HepG2 (cell line): ENCODE results near the gene TRMU. TPM values are rescaled to one million over a fixed set of nuclear protein-coding genes. Genes with fewer than 3 reads are reported as not detected.

Experiments used
- ADNP ChIP-seq: sonication (generic); formaldehyde crosslinking; IDR thresholded peaks from 2 replicates; pipeline ENCODE4 v1.4.0; 2020; ENCODE audit warnings: missing genetic modification reagents
- CBX1 ChIP-seq: IDR thresholded peaks from one replicate; pipeline ENCODE4 v1.6.1; 2016; ENCODE audit warnings: antibody characterized with exemption, low read depth
- KLF9 ChIP-seq: IDR thresholded peaks from 2 replicates; pipeline ENCODE4 v1.6.1; 2016; ENCODE audit warnings: low read depth
- MZF1 ChIP-seq: sonication (generic); formaldehyde crosslinking; IDR thresholded peaks from 2 replicates; pipeline ENCODE4 v1.8.1; 2023; ENCODE audit warnings: mild to moderate bottlenecking, missing genetic modification reagents, borderline replicate concordance
- NCOR1 ChIP-seq: fragments of 200-600 bp; sonication (generic); IDR thresholded peaks from 2 replicates; pipeline ENCODE4 v1.7.0; 2017; ENCODE audit warnings: antibody characterized with exemption, low read length, borderline replicate concordance
- NONO ChIP-seq, 2 experiments: fragments of 450-650 bp in 1 of 2; sonication (generic) in 1 of 2; formaldehyde crosslinking in 1 of 2; IDR thresholded peaks in 1 of 2; conservative IDR thresholded peaks in 1 of 2; 2 replicates each; pipeline versions ENCODE4 v1.6.1 to v1.8.0; 2017 to 2022; ENCODE audit warnings: mild to moderate bottlenecking in 1 of 2, missing genetic modification reagents in 1 of 2, moderate library complexity in 1 of 2
- REL ChIP-seq: sonication (generic); formaldehyde crosslinking; conservative IDR thresholded peaks from 2 replicates; pipeline ENCODE4 v1.8.0; 2022; ENCODE audit warnings: mild to moderate bottlenecking, missing genetic modification reagents, moderate library complexity
- REXO4 ChIP-seq: sonication (generic); formaldehyde crosslinking; IDR thresholded peaks from 2 replicates; pipeline ENCODE4 v1.8.0; 2022; ENCODE audit warnings: missing genetic modification reagents, mild to moderate bottlenecking, borderline replicate concordance
- RNF2 ChIP-seq: fragments of 450-650 bp; conservative IDR thresholded peaks from 2 replicates; pipeline ENCODE4 v1.6.1; 2016; ENCODE audit warnings: low read depth
- ZBTB7A ChIP-seq: sonication (generic); formaldehyde crosslinking; IDR thresholded peaks from 2 replicates; pipeline ENCODE4 v1.8.0; 2022; ENCODE audit warnings: mild to moderate bottlenecking, missing genetic modification reagents
- ZFP37 ChIP-seq: sonication (generic); formaldehyde crosslinking; IDR thresholded peaks from 2 replicates; pipeline ENCODE4 v1.4.0; 2020; ENCODE audit warnings: missing genetic modification reagents, borderline replicate concordance
- ZFP62 ChIP-seq: sonication (generic); formaldehyde crosslinking; IDR thresholded peaks from 2 replicates; pipeline ENCODE4 v1.4.0; 2020; ENCODE audit warnings: missing genetic modification reagents
- ZNF281 ChIP-seq: sonication (generic); formaldehyde crosslinking; IDR thresholded peaks from 2 replicates; pipeline ENCODE4 v1.4.0; 2020; ENCODE audit warnings: missing genetic modification reagents, borderline replicate concordance
- ZNF407 ChIP-seq: sonication (generic); formaldehyde crosslinking; IDR thresholded peaks from one replicate; pipeline ENCODE4 v1.5.1; 2020; ENCODE audit warnings: mild to moderate bottlenecking, missing genetic modification reagents; ENCODE audit errors: not compliant biosample characterization
- ZNF7 ChIP-seq: IDR thresholded peaks from 2 replicates; pipeline ENCODE4 v1.6.1; 2016; ENCODE audit warnings: missing biosample characterization, missing genetic modification reagents
- polyA plus RNA-seq, 8 experiments: library from polyadenylated mRNA; depleted of rRNA in 3 of 8; stranded (reverse) in 7 of 8; unstranded in 1 of 8; fragments of >200 nt; fragmentation: Illumina TruSeq in 4 of 8; extraction: Trizol in 4 of 8; gene quantifications; 2 replicates each; pipeline versions ENCODE4 v1.2.1 to v1.2.3, GENCODE V29; 2011 to 2016; ENCODE audit warnings: low read depth in 4 of 8, missing spikeins in 1 of 8, mixed read lengths in 1 of 8; ENCODE audit not compliant: insufficient read depth in 1 of 8
- total RNA-seq, 5 experiments: library from RNA; depleted of rRNA; stranded (reverse); fragments of >200 nt; fragmentation: Illumina TruSeq; extraction: Trizol; gene quantifications; 2 replicates each; pipeline ENCODE4 v1.2.3, GENCODE V29; 2016; ENCODE audit warnings: low read depth in 1 of 5
- TF ChIP-seq, protein P1 (sequence below): IDR thresholded peaks from 2 replicates; pipeline ENCODE4 v1.6.1; 2016

The TRMU gene
- total and polyA plus RNA-seq, 2 of the 13 experiments (the other 11 are each of a cell fraction or from before 2014, with no cell fraction given), result 31.0 to 50.2 TPM

DNA sequence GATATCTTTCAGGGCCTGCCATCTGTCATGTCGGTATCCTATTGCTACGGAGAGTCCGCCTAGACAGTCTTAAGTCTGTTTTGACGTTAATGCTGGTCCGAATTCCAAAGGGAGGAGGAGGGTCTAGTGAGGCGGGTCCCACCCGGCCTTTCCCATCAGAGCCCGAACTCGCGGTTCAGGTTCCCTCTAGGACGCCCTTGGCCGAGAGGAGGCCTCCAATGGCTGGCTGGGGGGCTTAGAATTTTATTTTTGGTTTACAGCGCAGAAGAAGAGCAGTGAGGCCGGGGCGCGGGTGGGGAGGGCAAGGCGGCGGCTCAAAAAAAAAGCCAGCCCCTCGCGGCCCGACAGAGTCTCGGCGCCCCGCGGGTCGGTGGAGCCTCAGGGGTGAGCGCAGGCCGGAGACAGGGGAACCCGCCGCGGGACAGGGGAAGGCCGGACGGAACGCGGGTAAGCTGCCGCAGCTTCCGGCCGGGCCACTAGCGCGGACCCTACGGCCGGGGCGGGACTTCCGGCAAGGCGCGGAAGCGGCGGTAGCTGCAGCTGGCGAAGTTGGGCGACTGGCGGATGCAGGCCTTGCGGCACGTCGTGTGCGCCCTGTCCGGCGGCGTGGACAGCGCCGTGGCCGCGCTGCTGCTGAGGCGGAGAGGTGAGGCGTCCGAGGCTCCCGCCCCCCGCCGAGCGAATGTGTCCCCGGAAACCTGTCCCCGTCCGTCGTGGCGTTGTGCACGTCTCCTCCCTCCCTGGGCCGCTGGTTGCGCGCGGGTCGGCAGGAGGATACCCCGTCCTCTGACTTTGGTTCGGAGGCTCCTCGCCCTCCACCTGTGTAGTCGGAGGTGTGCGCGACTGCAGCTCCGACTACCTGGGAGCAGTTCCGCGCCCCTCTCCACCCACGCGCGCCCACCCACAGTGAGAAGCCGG is at the start of gene TRMU (continued):
- no peak for TF ChIP-seq ZNF281
- peak; percentile 45; the same call in 1 of the 2 replicates for TF ChIP-seq ZNF7
- TF ChIP-seq NCOR1, result no peak
- peak; percentile 64; the same call in 1 of the 2 replicates for TF ChIP-seq REXO4 (CRISPR knock-in tag)
- TF ChIP-seq REL (CRISPR knock-in tag), result no peak; the same call in 1 of the 2 replicates
- TF ChIP-seq ADNP (CRISPR knock-in tag), result 0 out of 2 replicates have a peak, but pooled peaks have one; percentile 15
- TF ChIP-seq KLF9 (CRISPR knock-in tag), result no peak
- peak; percentile 66; the same call in 1 of the 2 replicates for TF ChIP-seq ZBTB7A
- TF ChIP-seq ZFP37 (CRISPR knock-in tag), result peak; percentile 77; the same call in 1 of the 2 replicates
- 0 out of 2 replicates have a peak, but pooled peaks have one; percentile 32 for TF ChIP-seq RNF2
- TF ChIP-seq, protein P1, sequence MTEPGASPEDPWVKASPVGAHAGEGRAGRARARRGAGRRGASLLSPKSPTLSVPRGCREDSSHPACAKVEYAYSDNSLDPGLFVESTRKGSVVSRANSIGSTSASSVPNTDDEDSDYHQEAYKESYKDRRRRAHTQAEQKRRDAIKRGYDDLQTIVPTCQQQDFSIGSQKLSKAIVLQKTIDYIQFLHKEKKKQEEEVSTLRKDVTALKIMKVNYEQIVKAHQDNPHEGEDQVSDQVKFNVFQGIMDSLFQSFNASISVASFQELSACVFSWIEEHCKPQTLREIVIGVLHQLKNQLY (CRISPR knock-in tag), result no peak
- TF ChIP-seq NONO (IDR thresholded peaks at IDR 0.05), result no peak
- peak; percentile 91 for TF ChIP-seq NONO (CRISPR knock-in tag; conservative IDR thresholded peaks at IDR 0.05)
- peak; percentile 39 for TF ChIP-seq CBX1
- TF ChIP-seq MZF1 (CRISPR knock-in tag), result no peak
- peak; percentile 58 for TF ChIP-seq ZNF407 (CRISPR knock-in tag)
- TF ChIP-seq ZFP62, result no peak; the same call in 1 of the 2 replicates
